ENCODE data around the gene SYNPO. TPM values are rescaled to one million over a fixed set of nuclear protein-coding genes. Genes with fewer than 3 reads are reported as not detected.

SYNPO gene
- polyA plus RNA-seq, 1 donor (not counting 4 experiments of a cell fraction or from before 2014, with no cell fraction given): 6.0 TPM

DNA sequence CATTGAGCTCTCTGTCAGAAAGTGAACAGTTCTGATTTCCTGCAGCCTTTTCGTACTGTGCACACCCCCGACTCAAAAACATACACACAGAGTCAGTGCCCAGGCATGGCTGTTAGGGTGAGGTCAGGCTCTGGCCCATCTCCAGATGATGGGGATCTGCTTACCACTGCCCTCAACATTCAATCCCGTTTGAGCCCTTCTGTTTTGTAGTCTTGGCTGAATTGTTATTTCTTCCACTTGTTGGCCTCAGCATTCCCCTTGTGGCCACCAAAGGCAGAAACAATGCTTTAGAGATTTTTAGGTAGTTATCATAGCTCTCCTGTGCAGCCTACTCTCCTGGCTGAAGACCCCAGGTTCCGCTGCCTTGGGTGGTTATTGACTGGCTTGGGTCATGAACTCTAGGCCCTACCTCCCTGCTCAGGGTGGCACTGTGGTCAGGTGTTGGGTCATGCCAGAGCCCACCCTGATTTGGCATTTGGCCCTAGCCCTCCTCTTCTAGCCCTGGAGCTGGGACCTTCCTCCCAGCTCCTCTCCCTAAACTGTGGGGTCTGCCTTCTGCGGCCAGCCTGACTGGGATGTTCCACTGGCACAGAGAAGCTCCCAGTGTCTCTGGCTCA is 12.8 kb downstream of the SYNPO start:
- Histone ChIP-seq H3K4me1 (ENCODE audit: control insufficient read depth, extremely low read depth, insufficient read depth, low read length) (no peaks in the 10 kb centered on the region), H3K27ac (ENCODE audit: control insufficient read depth, insufficient read depth, low read length) (no peak overlapping the region), H3K79me2 (ENCODE audit: control insufficient read depth, insufficient read depth, low read length) (no peaks in the 10 kb centered on the region), H3K9ac (ENCODE audit: control insufficient read depth, extremely low read depth, insufficient read depth, low read length) (no peak overlapping the region), H3K9me1 (ENCODE audit: control insufficient read depth, extremely low read depth, insufficient read depth, low read length) (no peaks in the 10 kb centered on the region), H3K36me3 (ENCODE audit: control insufficient read depth in 2 of 2, extremely low read depth in 1 of 2, insufficient read depth in 2 of 2, low read length in 2 of 2) (peaks cover 2 to 7% of the 10 kb centered on the region in 2 experiments), H3K4me2 (ENCODE audit: control insufficient read depth, extremely low read depth, insufficient read depth, low read depth, low read length) (no peak overlapping the region), H3K9me3 (ENCODE audit: control insufficient read depth, low read depth, low read length) (no peaks in the 10 kb centered on the region), H2AFZ (ENCODE audit: control insufficient read depth, low read length) (no peak overlapping the region), H4K20me1 (ENCODE audit: control insufficient read depth, extremely low read depth, insufficient read depth, low read length) (no peaks in the 10 kb centered on the region), H3K4me3 (ENCODE audit: control insufficient read depth in 2 of 3, extremely low read depth in 1 of 3, insufficient read depth in 2 of 3, low read depth in 1 of 3, low read length in 3 of 3) (no peak overlapping the region), H3K27me3 (ENCODE audit: control insufficient read depth, extremely low read depth, insufficient read depth, low read length) (no peaks in the 10 kb centered on the region)
- no peak for TF ChIP-seq EZH2 (IDR thresholded peaks at IDR 0.05; ENCODE audit: low read length)
- TF ChIP-seq, protein P1, sequence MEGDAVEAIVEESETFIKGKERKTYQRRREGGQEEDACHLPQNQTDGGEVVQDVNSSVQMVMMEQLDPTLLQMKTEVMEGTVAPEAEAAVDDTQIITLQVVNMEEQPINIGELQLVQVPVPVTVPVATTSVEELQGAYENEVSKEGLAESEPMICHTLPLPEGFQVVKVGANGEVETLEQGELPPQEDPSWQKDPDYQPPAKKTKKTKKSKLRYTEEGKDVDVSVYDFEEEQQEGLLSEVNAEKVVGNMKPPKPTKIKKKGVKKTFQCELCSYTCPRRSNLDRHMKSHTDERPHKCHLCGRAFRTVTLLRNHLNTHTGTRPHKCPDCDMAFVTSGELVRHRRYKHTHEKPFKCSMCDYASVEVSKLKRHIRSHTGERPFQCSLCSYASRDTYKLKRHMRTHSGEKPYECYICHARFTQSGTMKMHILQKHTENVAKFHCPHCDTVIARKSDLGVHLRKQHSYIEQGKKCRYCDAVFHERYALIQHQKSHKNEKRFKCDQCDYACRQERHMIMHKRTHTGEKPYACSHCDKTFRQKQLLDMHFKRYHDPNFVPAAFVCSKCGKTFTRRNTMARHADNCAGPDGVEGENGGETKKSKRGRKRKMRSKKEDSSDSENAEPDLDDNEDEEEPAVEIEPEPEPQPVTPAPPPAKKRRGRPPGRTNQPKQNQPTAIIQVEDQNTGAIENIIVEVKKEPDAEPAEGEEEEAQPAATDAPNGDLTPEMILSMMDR (optimal IDR thresholded peaks at IDR 0.05 in 1 of 3, IDR thresholded peaks at IDR 0.05 in 1 of 3, conservative IDR thresholded peaks at IDR 0.05 in 1 of 3; ENCODE audit: extremely low read depth in 1 of 3, insufficient read depth in 2 of 3, low read length in 3 of 3): peak in 1 of 3 experiments; percentile 18
- DNase-seq (ENCODE audit: low read depth, low spot score): no peak
- dilution Hi-C loops (cut with MboI; ENCODE audit: extremely low pct_ligation_motif_present, low sequenced_read_pairs): no loop called here
- no peak for FAIRE-seq

DNA sequence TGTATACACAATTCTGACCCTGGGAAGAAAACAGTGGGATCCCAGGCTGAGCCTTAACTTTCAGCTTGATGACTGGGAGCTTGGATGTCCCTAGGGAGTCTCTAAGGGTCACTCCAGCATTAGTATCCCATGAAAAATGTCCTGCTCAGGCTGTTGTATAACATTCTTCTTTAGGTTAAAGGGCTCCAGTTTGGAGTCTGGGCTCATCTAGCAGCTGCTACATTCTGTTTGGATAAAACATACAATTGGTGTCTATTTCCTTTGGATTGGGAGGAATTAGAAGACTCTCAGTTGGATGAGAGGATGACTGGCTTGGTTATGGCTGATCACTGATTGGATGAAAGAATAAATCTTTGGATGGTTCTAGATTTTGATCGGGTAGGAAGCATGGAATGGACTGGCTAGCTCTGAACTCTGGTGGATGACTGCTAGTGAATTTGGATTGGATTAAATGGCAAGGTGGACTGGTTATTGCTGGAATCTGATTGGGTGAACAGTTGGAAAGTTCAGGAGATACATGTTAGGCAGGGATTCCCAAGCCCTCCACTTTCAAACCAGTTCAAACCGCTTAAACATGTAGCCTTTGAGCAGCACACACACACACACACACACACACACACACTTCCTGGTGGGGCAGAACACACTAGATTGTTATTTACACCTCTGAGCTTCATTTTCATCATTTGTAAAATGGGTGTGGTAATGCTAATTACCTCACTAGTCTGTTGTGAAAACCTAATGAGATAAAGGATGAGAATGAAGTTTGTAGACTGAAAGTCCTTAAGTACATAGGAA is 13.5 kb downstream of the SYNPO start:
- H3K9ac ChIP-seq (ENCODE audit: control insufficient read depth, extremely low read depth, insufficient read depth, low read length): no peak overlapping the region
- H3K36me3 ChIP-seq (ENCODE audit: control insufficient read depth in 2 of 2, extremely low read depth in 1 of 2, insufficient read depth in 2 of 2, low read length in 2 of 2): peaks cover 0 to 6% of the 10 kb centered on the region in 2 experiments
- no peak overlapping the region for H3K4me2 ChIP-seq (ENCODE audit: control insufficient read depth, extremely low read depth, insufficient read depth, low read depth, low read length)
- H2AFZ ChIP-seq (ENCODE audit: control insufficient read depth, low read length): no peak overlapping the region
- no peaks in the 10 kb centered on the region for H3K79me2 ChIP-seq (ENCODE audit: control insufficient read depth, insufficient read depth, low read length)
- dilution Hi-C loops (cut with MboI; ENCODE audit: extremely low pct_ligation_motif_present, low sequenced_read_pairs): no loop called here
- TF ChIP-seq, protein P1 (optimal IDR thresholded peaks at IDR 0.05 in 1 of 3, IDR thresholded peaks at IDR 0.05 in 1 of 3, conservative IDR thresholded peaks at IDR 0.05 in 1 of 3; ENCODE audit: extremely low read depth in 1 of 3, insufficient read depth in 2 of 3, low read length in 3 of 3): no peak
- TF ChIP-seq EZH2 (IDR thresholded peaks at IDR 0.05; ENCODE audit: low read length): no peak
- H4K20me1 ChIP-seq (ENCODE audit: control insufficient read depth, extremely low read depth, insufficient read depth, low read length): no peaks in the 10 kb centered on the region
- H3K9me1 ChIP-seq (ENCODE audit: control insufficient read depth, extremely low read depth, insufficient read depth, low read length): no peaks in the 10 kb centered on the region
- H3K9me3 ChIP-seq (ENCODE audit: control insufficient read depth, low read depth, low read length): no peaks in the 10 kb centered on the region
- H3K4me3 ChIP-seq (ENCODE audit: control insufficient read depth in 2 of 3, extremely low read depth in 1 of 3, insufficient read depth in 2 of 3, low read depth in 1 of 3, low read length in 3 of 3): no peak overlapping the region
- H3K4me1 ChIP-seq (ENCODE audit: control insufficient read depth, extremely low read depth, insufficient read depth, low read length): no peaks in the 10 kb centered on the region
- no peak overlapping the region for H3K27ac ChIP-seq (ENCODE audit: control insufficient read depth, insufficient read depth, low read length)
- FAIRE-seq (no peak), DNase-seq (ENCODE audit: low read depth, low spot score) (no peak)
- H3K27me3 ChIP-seq (ENCODE audit: control insufficient read depth, extremely low read depth, insufficient read depth, low read length): no peaks in the 10 kb centered on the region
